Natural killer cell (primary cell): ENCODE measurements around the gene SHC2. TPM values are rescaled to one million over a fixed set of nuclear protein-coding genes. Genes with fewer than 3 reads are reported as not detected.

Source experiments
- ATAC-seq, 3 donors: fragments of 150-1000 bp in 2 of 3; fragments of 200-7000 bp in 1 of 3; cut with Tn5 transposase; 1 replicate in 1 of 3; 2 replicates in 2 of 3; pipeline ENCODE4 v1.10.0; 2021; ENCODE audit warnings: mild to moderate bottlenecking in 2 of 3, moderate library complexity in 2 of 3
- DNase-seq, 2 donors: peaks; one replicate each; pipeline versions ENCODE4 v3.0.0 to v3.0.0-alpha.2; 2013 to 2021; ENCODE audit warnings: mixed read lengths in 1 of 2
- H3K27ac ChIP-seq: one replicate; pipeline ENCODE4 v1.5.1; 2013; ENCODE audit warnings: mild to moderate bottlenecking, low read length
- H3K27me3 ChIP-seq: one replicate; pipeline ENCODE4 v1.6.1; 2013; ENCODE audit warnings: low read length; ENCODE audit not compliant: control insufficient read depth, insufficient read depth
- H3K36me3 ChIP-seq: one replicate; pipeline ENCODE4 v1.6.1; 2013; ENCODE audit warnings: low read length; ENCODE audit not compliant: control insufficient read depth, insufficient read depth
- H3K4me1 ChIP-seq: one replicate; pipeline ENCODE4 v1.6.1; 2013; ENCODE audit warnings: low read length; ENCODE audit not compliant: control insufficient read depth, insufficient read depth
- H3K4me3 ChIP-seq: one replicate; pipeline ENCODE4 v1.5.1; 2013; ENCODE audit warnings: low read length
- H3K9me3 ChIP-seq: one replicate; pipeline ENCODE4 v1.6.1; 2013; ENCODE audit warnings: low read length; ENCODE audit not compliant: control insufficient read depth, insufficient read depth
- H3K27ac Mint-ChIP-seq, 2 donors: one replicate each; pipeline ENCODE4 v1.8.0; 2022; ENCODE audit warnings: mild to moderate bottlenecking in 2 of 2, mixed read lengths in 2 of 2, moderate library complexity in 1 of 2
- H3K27me3 Mint-ChIP-seq, 2 donors: one replicate each; pipeline ENCODE4 v1.8.0; 2022; ENCODE audit warnings: low read depth in 2 of 2, mixed read lengths in 2 of 2
- H3K36me3 Mint-ChIP-seq: one replicate; pipeline ENCODE4 v1.8.0; 2022; ENCODE audit warnings: mixed read lengths
- H3K4me1 Mint-ChIP-seq, 2 donors: one replicate each; pipeline ENCODE4 v1.8.0; 2022; ENCODE audit warnings: mixed read lengths in 2 of 2
- H3K4me3 Mint-ChIP-seq: one replicate; pipeline ENCODE4 v1.8.0; 2022; ENCODE audit warnings: mild to moderate bottlenecking, moderate library complexity, mixed read lengths
- H3K9me3 Mint-ChIP-seq, 2 donors: one replicate each; pipeline ENCODE4 v1.8.0; 2022; ENCODE audit warnings: mixed read lengths in 2 of 2
- WGBS: methylation state at CpG from one replicate; pipeline ENCODE4 v1.1.7; 2013; ENCODE audit warnings: missing lambda C conversion rate; ENCODE audit not compliant: insufficient coverage; 5-methylcytosine and 5-hydroxymethylcytosine counted together
- intact Hi-C: fragments of 100-400 bp; cut with micrococcal nuclease; formaldehyde crosslinking; loops from one replicate; pipeline ENCODE4 v1.14.2; 2022
- total RNA-seq, 4 donors: library from RNA; stranded (reverse); fragments of 120-200 nt in 1 of 4; gene quantifications; one replicate each; pipeline versions ENCODE4 v1.2.3 to v1.2.4, GENCODE V29; 2013 to 2022
- TF ChIP-seq, protein P1 (sequence below): fragments of 200-600 bp; IDR thresholded peaks from one replicate; pipeline ENCODE4 v1.8.0; 2022; ENCODE audit warnings: antibody characterized with exemption

The SHC2 gene
- total RNA-seq, 3 donors from 2014 or later (not counting 1 experiment from before 2014, with no cell fraction given) = 0.75 TPM; not detected in 2

DNA sequence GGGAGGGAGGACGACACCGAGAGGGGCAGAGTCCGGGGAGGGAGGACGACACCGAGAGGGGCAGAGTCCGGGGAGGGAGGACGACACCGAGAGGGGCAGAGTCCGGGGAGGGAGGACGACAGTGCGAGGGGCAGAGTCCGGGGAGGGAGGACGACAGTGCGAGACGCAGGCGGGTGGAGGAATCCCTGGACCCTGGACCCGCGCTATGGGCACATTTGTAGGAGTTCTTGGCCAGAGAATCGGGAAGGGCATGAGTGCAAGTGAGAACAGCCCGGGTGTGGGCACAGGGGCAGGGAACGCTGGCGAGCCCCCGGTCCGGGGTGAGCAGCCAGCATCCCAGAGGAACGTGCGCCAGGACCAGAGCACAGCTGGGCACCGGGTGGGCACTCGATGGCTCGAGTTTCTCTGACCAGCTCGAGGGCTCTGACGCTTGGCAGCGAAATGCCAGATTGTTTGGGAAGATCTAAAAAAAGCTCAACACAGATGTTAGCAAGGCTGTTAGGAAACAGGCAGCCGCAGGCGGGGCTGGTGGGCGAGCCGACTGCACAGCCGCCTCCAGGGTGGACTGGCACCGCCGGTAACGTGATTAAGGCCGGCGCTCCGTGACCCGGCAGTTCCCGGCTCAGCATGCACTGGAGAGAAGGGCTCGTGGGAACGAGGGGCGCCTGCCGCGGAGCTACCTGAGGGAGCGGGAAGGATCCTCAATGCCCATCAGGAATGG lies 33.9 kb downstream of the SHC2 start:
- no peaks in the 10 kb centered on the region for H3K4me1 Mint-ChIP-seq
- no peaks in the 10 kb centered on the region for H3K4me1 ChIP-seq
- no peaks in the 10 kb centered on the region for H3K27me3 ChIP-seq
- peaks cover 0 to 4% of the 10 kb centered on the region in 2 donors for H3K9me3 Mint-ChIP-seq
- no peaks in the 10 kb centered on the region for H3K36me3 Mint-ChIP-seq
- no peaks in the 10 kb centered on the region for H3K27me3 Mint-ChIP-seq
- H3K27ac ChIP-seq = no peak overlapping the region
- no peak overlapping the region for H3K27ac Mint-ChIP-seq
- H3K36me3 ChIP-seq = no peaks in the 10 kb centered on the region
- H3K9me3 ChIP-seq = no peaks in the 10 kb centered on the region
- H3K4me3 Mint-ChIP-seq = no peak overlapping the region
- TF ChIP-seq, protein P1, sequence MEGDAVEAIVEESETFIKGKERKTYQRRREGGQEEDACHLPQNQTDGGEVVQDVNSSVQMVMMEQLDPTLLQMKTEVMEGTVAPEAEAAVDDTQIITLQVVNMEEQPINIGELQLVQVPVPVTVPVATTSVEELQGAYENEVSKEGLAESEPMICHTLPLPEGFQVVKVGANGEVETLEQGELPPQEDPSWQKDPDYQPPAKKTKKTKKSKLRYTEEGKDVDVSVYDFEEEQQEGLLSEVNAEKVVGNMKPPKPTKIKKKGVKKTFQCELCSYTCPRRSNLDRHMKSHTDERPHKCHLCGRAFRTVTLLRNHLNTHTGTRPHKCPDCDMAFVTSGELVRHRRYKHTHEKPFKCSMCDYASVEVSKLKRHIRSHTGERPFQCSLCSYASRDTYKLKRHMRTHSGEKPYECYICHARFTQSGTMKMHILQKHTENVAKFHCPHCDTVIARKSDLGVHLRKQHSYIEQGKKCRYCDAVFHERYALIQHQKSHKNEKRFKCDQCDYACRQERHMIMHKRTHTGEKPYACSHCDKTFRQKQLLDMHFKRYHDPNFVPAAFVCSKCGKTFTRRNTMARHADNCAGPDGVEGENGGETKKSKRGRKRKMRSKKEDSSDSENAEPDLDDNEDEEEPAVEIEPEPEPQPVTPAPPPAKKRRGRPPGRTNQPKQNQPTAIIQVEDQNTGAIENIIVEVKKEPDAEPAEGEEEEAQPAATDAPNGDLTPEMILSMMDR = no peak
- no peak overlapping the region for H3K4me3 ChIP-seq
- intact Hi-C loops = no loop called here
- ATAC-seq = no peak
- no peak for DNase-seq
- WGBS = 82% methylated on average over 48 of the region's 51 CpGs

GRCh38 chr19:425056-425455 lies 35.8 kb downstream of the SHC2 start:
- H3K4me3 Mint-ChIP-seq = no peak overlapping the region
- TF ChIP-seq, protein P1 = no peak

GRCh38 chr19:424546-424945 lies 36.3 kb downstream of the SHC2 start:
- H3K4me3 Mint-ChIP-seq = no peak overlapping the region
- H3K27me3 Mint-ChIP-seq = no peaks in the 10 kb centered on the region
- H3K9me3 Mint-ChIP-seq = no peaks in the 10 kb centered on the region
- H3K27ac Mint-ChIP-seq = no peak overlapping the region
- H3K36me3 ChIP-seq = no peaks in the 10 kb centered on the region
- no peak overlapping the region for H3K27ac ChIP-seq
- no peak overlapping the region for H3K4me3 ChIP-seq
- H3K9me3 ChIP-seq = no peaks in the 10 kb centered on the region
- no peaks in the 10 kb centered on the region for H3K36me3 Mint-ChIP-seq
- H3K4me1 ChIP-seq = no peaks in the 10 kb centered on the region
- ATAC-seq = no peak
- WGBS = 94% methylated on average over 15 of the region's 15 CpGs
- TF ChIP-seq, protein P1 = no peak
- H3K4me1 Mint-ChIP-seq = no peaks in the 10 kb centered on the region
- H3K27me3 ChIP-seq = no peaks in the 10 kb centered on the region
- intact Hi-C loops = no loop called here
- no peak for DNase-seq

More at GRCh38 chr19:425056-425455, 35.8 kb downstream of the SHC2 start:
- Mint-ChIP-seq H3K36me3 (no peaks in the 10 kb centered on the region), H3K9me3 (no peaks in the 10 kb centered on the region), H3K27me3 (no peaks in the 10 kb centered on the region), H3K27ac (no peak overlapping the region), H3K4me1 (no peaks in the 10 kb centered on the region)
- intact Hi-C loops = no loop called here
- 93% methylated on average over 26 of the region's 26 CpGs for WGBS
- Histone ChIP-seq H3K9me3 (no peaks in the 10 kb centered on the region), H3K4me1 (no peaks in the 10 kb centered on the region), H3K27me3 (no peaks in the 10 kb centered on the region), H3K4me3 (no peak overlapping the region), H3K36me3 (no peaks in the 10 kb centered on the region), H3K27ac (no peak overlapping the region)
- ATAC-seq (no peak), DNase-seq (no peak)
